GM23248 (cell line): ENCODE results near the gene SERPINA12. TPM values are rescaled to one million over a fixed set of nuclear protein-coding genes. Genes with fewer than 3 reads are reported as not detected.

Source experiments
- DNase-seq: peaks from one replicate; pipeline ENCODE4 v3.0.0-alpha.2; 2015
- H2AFZ ChIP-seq: fragments of 200-600 bp; sonication (generic); 2 replicates; pipeline ENCODE4 v1.6.1; 2016; ENCODE audit warnings: antibody characterized with exemption
- H3F3A ChIP-seq: fragments of 200-600 bp; sonication (generic); 2 replicates; pipeline ENCODE4 v1.6.1; 2016; ENCODE audit warnings: mild to moderate bottlenecking, antibody characterized with exemption, mixed run types; ENCODE audit not compliant: insufficient read depth
- H3K27ac ChIP-seq: fragments of 200-600 bp; sonication (generic); 2 replicates; pipeline ENCODE4 v1.5.1; 2016; ENCODE audit warnings: mild to moderate bottlenecking
- H3K27me3 ChIP-seq: fragments of 200-600 bp; sonication (generic); replicated peaks from 2 replicates; pipeline ENCODE4 v1.6.1; 2016; ENCODE audit warnings: mild to moderate bottlenecking; ENCODE audit not compliant: insufficient read depth
- H3K36me3 ChIP-seq: fragments of 200-600 bp; sonication (generic); 2 replicates; pipeline ENCODE4 v1.6.1; 2016; ENCODE audit warnings: low read depth, mild to moderate bottlenecking
- H3K4me1 ChIP-seq: fragments of 200-600 bp; sonication (generic); 2 replicates; pipeline ENCODE4 v1.6.1; 2016; ENCODE audit warnings: mild to moderate bottlenecking; ENCODE audit not compliant: insufficient read depth
- H3K4me2 ChIP-seq: fragments of 200-600 bp; sonication (generic); one replicate; pipeline ENCODE4 v1.6.1; 2016; ENCODE audit warnings: mild to moderate bottlenecking; ENCODE audit not compliant: unreplicated experiment
- H3K4me3 ChIP-seq: fragments of 200-600 bp; sonication (generic); 2 replicates; pipeline ENCODE4 v1.5.1; 2016; ENCODE audit warnings: mild to moderate bottlenecking
- H3K79me2 ChIP-seq: fragments of 200-600 bp; sonication (generic); 2 replicates; pipeline ENCODE4 v1.6.1; 2016; ENCODE audit warnings: mild to moderate bottlenecking; ENCODE audit not compliant: insufficient read depth
- H3K9ac ChIP-seq: fragments of 200-600 bp; sonication (generic); 2 replicates; pipeline ENCODE4 v1.6.1; 2016; ENCODE audit warnings: mild to moderate bottlenecking
- H3K9me2 ChIP-seq: fragments of 200-600 bp; sonication (generic); 2 replicates; pipeline ENCODE4 v1.6.1; 2016; ENCODE audit warnings: mixed run types, mild to moderate bottlenecking, moderate library complexity; ENCODE audit not compliant: insufficient read depth
- H3K9me3 ChIP-seq: fragments of 200-600 bp; sonication (generic); one replicate; pipeline ENCODE4 v1.6.1; 2017; ENCODE audit warnings: low read depth
- H4K20me1 ChIP-seq: fragments of 200-600 bp; sonication (generic); 2 replicates; pipeline ENCODE4 v1.6.0; 2016; ENCODE audit not compliant: insufficient read depth
- EZH2 ChIP-seq: fragments of 200-600 bp; sonication (generic); IDR thresholded peaks from 2 replicates; pipeline ENCODE4 v1.6.1; 2018; ENCODE audit warnings: antibody characterized with exemption, mild to moderate bottlenecking; ENCODE audit not compliant: insufficient read depth, poor library complexity, severe bottlenecking
- EZH2phosphoT487 ChIP-seq: fragments of 200-600 bp; sonication (generic); IDR thresholded peaks from 2 replicates; pipeline ENCODE4 v1.6.1; 2018; ENCODE audit warnings: antibody characterized with exemption, moderate library complexity, mild to moderate bottlenecking, low read depth; ENCODE audit not compliant: insufficient read depth
- WGBS, 2 experiments: methylation state at CpG; one replicate each; pipeline ENCODE4 v1.1.6; 2015 to 2017; ENCODE audit warnings: low lambda C conversion rate in 2 of 2, low coverage in 1 of 2; ENCODE audit errors: missing lambda C conversion rate in 2 of 2; 5-methylcytosine and 5-hydroxymethylcytosine counted together
- in situ Hi-C: fragments of 300-500 bp; cut with MboI; formaldehyde crosslinking; loops from 2 replicates; pipeline ENCODE4 v1.15.0; 2020
- polyA plus RNA-seq: library from polyadenylated mRNA; unstranded; fragments of >200 nt; fragmentation: Nextera tagmentation; extraction: Ambion mirVana; gene quantifications from 2 replicates; pipeline ENCODE4 v1.2.1, GENCODE V29; 2016
- total RNA-seq: library from RNA; depleted of rRNA; stranded (reverse); fragments of >200 nt; shearing (Covaris generic); gene quantifications from 2 replicates; pipeline ENCODE4 v1.2.3, GENCODE V29; 2014

The SERPINA12 gene
- total and polyA plus RNA-seq, 2 experiments from 2014 or later: not detected

GRCh38 chr14:94481468-94482131, 27.7 kb downstream of the SERPINA12 start:
- Histone ChIP-seq H3K27ac (peak overlapping the region; percentile 32), H2AFZ (no peak overlapping the region), H3K4me2 (peak overlapping the region; percentile 22), H3K9me3 (no peaks in the 10 kb centered on the region), H3F3A (peaks cover 13% of the 10 kb centered on the region; the same call in 1 of the 2 replicates), H3K4me3 (no peak overlapping the region), H3K9ac (peak overlapping the region; percentile 5; the same call in 1 of the 2 replicates), H4K20me1 (no peaks in the 10 kb centered on the region), H3K36me3 (no peaks in the 10 kb centered on the region), H3K79me2 (no peaks in the 10 kb centered on the region), H3K4me1 (peaks cover 17% of the 10 kb centered on the region), H3K9me2 (no peaks in the 10 kb centered on the region), H3K27me3 (no peaks in the 10 kb centered on the region; the same call in 1 of the 2 replicates)
- in situ Hi-C loops: no loop called here
- peak; percentile 84 for DNase-seq
- no peak for TF ChIP-seq EZH2
- TF ChIP-seq EZH2phosphoT487: no peak
- WGBS, 2 experiments: 28 to 38% methylated on average over 5 of the region's 5 CpGs

- Histone ChIP-seq H3K9me2 (no peaks in the 10 kb centered on the region), H2AFZ (no peak overlapping the region), H3K4me3 (no peak overlapping the region), H3K9me3 (no peaks in the 10 kb centered on the region), H3K4me2 (peak overlapping the region; percentile 22), H3K4me1 (peaks cover 17% of the 10 kb centered on the region), H3F3A (peaks cover 13% of the 10 kb centered on the region; the same call in 1 of the 2 replicates), H3K36me3 (no peaks in the 10 kb centered on the region), H4K20me1 (no peaks in the 10 kb centered on the region), H3K27me3 (no peaks in the 10 kb centered on the region), H3K27ac (peak overlapping the region; percentile 32), H3K79me2 (no peaks in the 10 kb centered on the region), H3K9ac (peak overlapping the region; percentile 5; the same call in 1 of the 2 replicates)
- DNase-seq: peak; percentile 57
- 2 to 5% methylated on average over 2 of the region's 2 CpGs for WGBS, 2 experiments
- in situ Hi-C loops: no loop called here
- TF ChIP-seq EZH2phosphoT487 (no peak), EZH2 (no peak)
Observed at GRCh38 chr14:94480809-94481208, 28.5 kb downstream of the SERPINA12 start.

- no peak overlapping the region for H3K4me2 ChIP-seq
- no peaks in the 10 kb centered on the region for H3K9me2 ChIP-seq
- H3K27me3 ChIP-seq: no peaks in the 10 kb centered on the region
- no peaks in the 10 kb centered on the region for H4K20me1 ChIP-seq
- H3K36me3 ChIP-seq: no peaks in the 10 kb centered on the region
- H3K79me2 ChIP-seq: no peaks in the 10 kb centered on the region
- peaks cover 17% of the 10 kb centered on the region for H3K4me1 ChIP-seq
- H3F3A ChIP-seq: peaks cover 13% of the 10 kb centered on the region; the same call in 1 of the 2 replicates
- H3K4me3 ChIP-seq: no peak overlapping the region
- no peak overlapping the region for H3K27ac ChIP-seq
- H2AFZ ChIP-seq: no peak overlapping the region
- in situ Hi-C loops: no loop called here
- no peak for TF ChIP-seq EZH2
- no peak for TF ChIP-seq EZH2phosphoT487
- H3K9me3 ChIP-seq: no peaks in the 10 kb centered on the region
- no peak overlapping the region for H3K9ac ChIP-seq
- DNase-seq: peak; percentile 23
Observed at GRCh38 chr14:94478420-94478819, 30.8 kb downstream of the SERPINA12 start.

GRCh38 chr14:94476023-94476422, 33.2 kb downstream of the SERPINA12 start, which contains the start of gene SERPINA9:
TSS of gene SERPINA9 (minus strand) at chr14:94476197. CDS start at chr14:94469840, 6,357 bp downstream.
- peaks cover 7% of the 10 kb centered on the region for H3K4me1 ChIP-seq
- WGBS, 2 experiments: 48 to 54% methylated on average over 2 of the region's 2 CpGs
- H3K36me3 ChIP-seq: no peaks in the 10 kb centered on the region
- H3K9me3 ChIP-seq: no peaks in the 10 kb centered on the region
- no peak within 1 kb of the TSS for H3K4me2 ChIP-seq
- TF ChIP-seq EZH2 (no peak), EZH2phosphoT487 (no peak)
- no peaks in the 10 kb centered on the region for H4K20me1 ChIP-seq
- peaks cover 6% of the 10 kb centered on the region; the same call in 1 of the 2 replicates for H3F3A ChIP-seq
- H3K4me3 ChIP-seq: no peak within 1 kb of the TSS
- H3K79me2 ChIP-seq: no peaks in the 10 kb centered on the region
- DNase-seq: peak; percentile 10
- H3K27me3 ChIP-seq: peaks cover 3% of the 10 kb centered on the region; the same call in 1 of the 2 replicates
- no peak within 1 kb of the TSS for H3K9ac ChIP-seq
- in situ Hi-C loops: no loop called here
- no peaks in the 10 kb centered on the region for H3K9me2 ChIP-seq
- H2AFZ ChIP-seq: no peak within 1 kb of the TSS
- no peak within 1 kb of the TSS for H3K27ac ChIP-seq
